Measurements from ENCODE around the gene TNIK.

The TNIK gene

DNA sequence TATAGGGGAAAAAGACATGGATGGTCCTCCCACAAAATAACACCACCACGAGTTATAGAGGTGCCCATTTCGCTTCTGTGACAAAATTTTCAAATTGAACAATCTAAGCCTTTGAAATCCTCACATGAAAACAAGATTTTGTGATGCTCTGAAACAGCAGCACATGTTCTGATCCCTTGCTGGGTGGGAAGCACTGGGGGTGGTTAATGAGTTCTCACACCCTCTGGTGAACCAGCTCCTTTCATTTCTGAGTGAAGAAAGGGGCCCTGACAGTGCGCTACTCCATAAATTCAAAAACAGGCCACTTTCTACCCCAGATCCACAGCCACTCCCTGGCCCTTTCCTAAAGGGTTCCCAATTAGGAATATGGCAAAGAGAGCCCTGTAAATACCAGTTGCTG, 129.3 kb downstream of the TNIK start:
- no peak for DNase-seq (ENCODE audit: extremely low read depth, low read depth)
- TF ChIP-seq, protein P1, sequence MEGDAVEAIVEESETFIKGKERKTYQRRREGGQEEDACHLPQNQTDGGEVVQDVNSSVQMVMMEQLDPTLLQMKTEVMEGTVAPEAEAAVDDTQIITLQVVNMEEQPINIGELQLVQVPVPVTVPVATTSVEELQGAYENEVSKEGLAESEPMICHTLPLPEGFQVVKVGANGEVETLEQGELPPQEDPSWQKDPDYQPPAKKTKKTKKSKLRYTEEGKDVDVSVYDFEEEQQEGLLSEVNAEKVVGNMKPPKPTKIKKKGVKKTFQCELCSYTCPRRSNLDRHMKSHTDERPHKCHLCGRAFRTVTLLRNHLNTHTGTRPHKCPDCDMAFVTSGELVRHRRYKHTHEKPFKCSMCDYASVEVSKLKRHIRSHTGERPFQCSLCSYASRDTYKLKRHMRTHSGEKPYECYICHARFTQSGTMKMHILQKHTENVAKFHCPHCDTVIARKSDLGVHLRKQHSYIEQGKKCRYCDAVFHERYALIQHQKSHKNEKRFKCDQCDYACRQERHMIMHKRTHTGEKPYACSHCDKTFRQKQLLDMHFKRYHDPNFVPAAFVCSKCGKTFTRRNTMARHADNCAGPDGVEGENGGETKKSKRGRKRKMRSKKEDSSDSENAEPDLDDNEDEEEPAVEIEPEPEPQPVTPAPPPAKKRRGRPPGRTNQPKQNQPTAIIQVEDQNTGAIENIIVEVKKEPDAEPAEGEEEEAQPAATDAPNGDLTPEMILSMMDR (IDR thresholded peaks at IDR 0.05; ENCODE audit: low read depth, low read length) = no peak

GRCh38 chr3:171329746-171330145, 130.5 kb downstream of the TNIK start:
- DNase-seq (ENCODE audit: extremely low read depth, low read depth) = no peak
- TF ChIP-seq, protein P1 (IDR thresholded peaks at IDR 0.05; ENCODE audit: low read depth, low read length) = no peak

GRCh38 chr3:171328419-171329082, 131.7 kb downstream of the TNIK start:
- DNase-seq (ENCODE audit: extremely low read depth, low read depth) = no peak
- TF ChIP-seq, protein P1 (IDR thresholded peaks at IDR 0.05; ENCODE audit: low read depth, low read length) = 0 out of 2 replicates have a peak, but pooled peaks have one; percentile 1

GRCh38 chr3:171327441-171328174, 132.6 kb downstream of the TNIK start:
- DNase-seq (ENCODE audit: extremely low read depth, low read depth) = no peak
- TF ChIP-seq, protein P1 (IDR thresholded peaks at IDR 0.05; ENCODE audit: low read depth, low read length) = no peak

- TF ChIP-seq, protein P1 (IDR thresholded peaks at IDR 0.05; ENCODE audit: low read depth, low read length) = no peak
- no peak for DNase-seq (ENCODE audit: extremely low read depth, low read depth)
Observed at GRCh38 chr3:171326717-171327440, 133.3 kb downstream of the TNIK start.

DNA sequence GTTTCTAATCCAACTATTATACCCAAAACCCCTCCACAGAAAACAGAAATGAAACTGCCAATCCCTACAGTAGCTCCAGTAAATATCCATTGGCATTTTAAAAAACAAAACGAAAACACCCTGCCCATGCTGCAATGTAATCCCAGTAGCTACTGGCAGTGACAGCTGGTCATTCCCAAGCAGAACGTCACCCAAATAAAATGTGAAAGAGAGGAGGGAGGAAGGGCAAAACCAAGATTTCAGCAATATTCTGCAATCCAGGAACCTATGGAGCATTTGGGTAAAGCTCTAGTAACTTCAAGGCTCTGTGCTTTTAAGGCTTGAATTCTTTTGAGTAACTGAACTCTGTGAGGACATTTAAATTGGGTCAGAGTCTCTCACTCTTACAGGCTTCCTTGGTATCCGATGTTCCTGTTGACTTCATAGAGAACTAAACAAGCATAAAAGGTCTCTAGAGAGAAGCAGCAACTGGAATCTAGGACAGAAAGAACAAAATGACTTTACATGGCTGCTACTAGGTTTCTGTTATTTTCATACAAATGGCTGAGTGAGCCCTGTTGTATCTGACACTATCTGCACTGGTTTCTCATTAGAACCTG, 136.2 kb downstream of the TNIK start:
- no peak for DNase-seq (ENCODE audit: extremely low read depth, low read depth)
- TF ChIP-seq, protein P1 (IDR thresholded peaks at IDR 0.05; ENCODE audit: low read depth, low read length) = no peak

Data from AG09319 (cell line).